Aorta (tissue), 5 donors: Measurements from ENCODE around the gene NOXA1. TPM values are rescaled to one million over a fixed set of nuclear protein-coding genes. Genes with fewer than 3 reads are reported as not detected.
"Not testable (repeated sequence)": the region's sequence is repeated elsewhere in the genome, so short reads cannot be mapped to it uniquely, and the experiment has no call there.

Experiments used
- ATAC-seq: fragments of 200-7000 bp; cut with Tn5 transposase; one replicate; pipeline ENCODE4 v1.9.1; 2022; ENCODE audit warnings: moderate library complexity; ENCODE audit not compliant: low FRiP score
- DNase-seq, 2 donors: peaks; one replicate each; pipeline ENCODE4 v3.0.0-alpha.2; 2020
- H3K27ac ChIP-seq, 2 donors: one replicate each; pipeline ENCODE4 v1.5.1; 2013; ENCODE audit warnings: low read length in 2 of 2, mild to moderate bottlenecking in 2 of 2, moderate library complexity in 2 of 2, control low read depth in 1 of 2, inconsistent platforms in 1 of 2, low read depth in 1 of 2
- H3K27me3 ChIP-seq, 2 donors: one replicate each; pipeline ENCODE4 v1.6.1; 2013; ENCODE audit warnings: control low read depth in 1 of 2, low read length in 1 of 2, mild to moderate bottlenecking in 1 of 2, moderate library complexity in 1 of 2; ENCODE audit not compliant: insufficient read depth in 2 of 2, control insufficient read depth in 1 of 2
- H3K36me3 ChIP-seq, 2 donors: one replicate each; pipeline ENCODE4 v1.6.1; 2013; ENCODE audit warnings: control low read depth in 1 of 2, low read length in 1 of 2, mild to moderate bottlenecking in 1 of 2; ENCODE audit not compliant: insufficient read depth in 2 of 2, control insufficient read depth in 1 of 2
- H3K4me1 ChIP-seq, 2 donors: one replicate each; pipeline ENCODE4 v1.6.1; 2013; ENCODE audit warnings: low read length in 2 of 2, control low read depth in 1 of 2, mild to moderate bottlenecking in 1 of 2, moderate library complexity in 1 of 2; ENCODE audit not compliant: insufficient read depth in 2 of 2, control insufficient read depth in 1 of 2
- H3K4me3 ChIP-seq, 2 donors: one replicate each; pipeline ENCODE4 v1.5.1; 2013; ENCODE audit warnings: low read length in 2 of 2, control low read depth in 1 of 2, mild to moderate bottlenecking in 1 of 2
- H3K9me3 ChIP-seq: one replicate; pipeline ENCODE4 v1.6.1; 2013; ENCODE audit warnings: mild to moderate bottlenecking, low read length; ENCODE audit not compliant: control insufficient read depth
- WGBS, 2 donors: extraction: QIAGEN DNeasy Blood & Tissue Kit; methylation state at CpG; one replicate each; pipeline ENCODE4 v1.1.7; 2013; 5-methylcytosine and 5-hydroxymethylcytosine counted together
- intact Hi-C, 2 donors: fragments of 100-400 bp; cut with DNase I; formaldehyde crosslinking; loops; one replicate each; pipeline versions ENCODE4 v1.14.2 to v1.15.0; 2022
- long read RNA-seq, 2 donors: library from polyadenylated mRNA; unstranded; transcript quantifications; one replicate each; pipeline ENCODE4 v2.0.0, GENCODE V29; 2020 to 2021
- polyA plus RNA-seq, 2 donors: library from polyadenylated mRNA; stranded (reverse); fragments of 200-250 nt; gene quantifications; one replicate each; pipeline ENCODE4 v1.2.3, GENCODE V29; 2013
- total RNA-seq, 2 donors: library from RNA; stranded (reverse); fragmentation: NEBNext Ultra II Directional; extraction: Animal tissue kit (Norgen Biotek cat#: 25700); gene quantifications; one replicate each; pipeline ENCODE4 v1.2.1, GENCODE V29; 2021
- donor health status: healthy with polysubstance abuse.
- donor health status: Bipolar disorder and iron deficiency.
- donor health status: DM: no; HTN: no; CAD: no.
- donor health status: DM: no; HTN: no; CAD: no.
- donor health status: DM: yes; HTN: yes; CAD: no.

The NOXA1 gene, protein sequence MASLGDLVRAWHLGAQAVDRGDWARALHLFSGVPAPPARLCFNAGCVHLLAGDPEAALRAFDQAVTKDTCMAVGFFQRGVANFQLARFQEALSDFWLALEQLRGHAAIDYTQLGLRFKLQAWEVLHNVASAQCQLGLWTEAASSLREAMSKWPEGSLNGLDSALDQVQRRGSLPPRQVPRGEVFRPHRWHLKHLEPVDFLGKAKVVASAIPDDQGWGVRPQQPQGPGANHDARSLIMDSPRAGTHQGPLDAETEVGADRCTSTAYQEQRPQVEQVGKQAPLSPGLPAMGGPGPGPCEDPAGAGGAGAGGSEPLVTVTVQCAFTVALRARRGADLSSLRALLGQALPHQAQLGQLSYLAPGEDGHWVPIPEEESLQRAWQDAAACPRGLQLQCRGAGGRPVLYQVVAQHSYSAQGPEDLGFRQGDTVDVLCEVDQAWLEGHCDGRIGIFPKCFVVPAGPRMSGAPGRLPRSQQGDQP
- total RNA-seq (1 to 10 TPM; 4.1 to 8.5 TPM), polyA plus RNA-seq (10 to 100 TPM in 1 of 2 donors, 1 to 10 TPM in 1; 2.9 to 12.6 TPM)
- long read RNA-seq, donor 1, partial matches to known transcripts: 2 of 14 reads
- long read RNA-seq, donor 1, other reads (novel, unspliced or antisense): 12 of 14 reads
- long read RNA-seq, donor 2, partial matches to known transcripts: 4 of 14 reads
- long read RNA-seq, donor 2, other reads (novel, unspliced or antisense): 10 of 14 reads

DNA sequence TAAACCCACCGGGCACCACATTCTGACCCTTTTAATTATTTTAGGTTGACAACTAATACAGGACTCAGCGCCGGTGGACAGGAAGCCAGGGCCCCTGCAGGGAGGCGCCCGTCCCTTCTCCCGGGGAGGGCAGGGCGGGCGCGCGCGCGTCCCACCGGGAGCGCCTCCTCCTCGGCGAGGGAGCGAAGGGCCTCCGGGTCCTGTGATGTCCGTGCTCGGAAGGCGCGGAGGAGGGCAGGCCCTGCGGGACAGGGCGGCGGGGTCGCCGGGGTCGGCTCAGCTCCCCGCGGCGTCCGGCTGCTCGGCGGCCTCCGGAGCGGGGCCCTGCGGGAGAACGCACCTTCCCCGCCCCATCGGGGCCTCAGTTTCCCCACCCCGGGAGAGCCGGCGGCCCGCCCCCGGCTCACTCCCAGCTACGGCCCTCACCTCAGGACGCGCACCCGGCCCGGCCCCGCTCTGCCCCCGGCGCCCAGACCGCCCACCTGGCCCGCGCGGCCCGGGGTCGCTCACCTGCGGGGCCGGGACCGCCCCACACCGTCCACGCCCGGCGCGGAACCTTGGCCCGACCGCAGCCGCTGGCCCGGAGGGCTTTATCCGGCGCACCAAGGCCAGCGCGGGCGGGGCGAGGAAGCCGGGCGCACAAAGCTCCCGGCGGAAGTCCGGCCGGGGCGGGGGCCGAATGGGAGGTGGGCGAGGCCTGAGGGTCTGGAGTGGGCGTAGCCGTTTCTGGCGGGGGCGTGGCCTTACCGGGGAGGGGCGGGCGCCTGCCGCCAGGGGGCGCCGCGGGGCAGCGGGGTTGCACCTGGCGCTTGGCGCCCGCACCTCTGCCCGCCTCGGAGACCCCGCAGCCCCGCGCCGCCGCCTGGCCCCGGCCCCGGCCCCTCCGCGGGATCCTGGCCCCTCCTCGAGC lies at the start of gene NOXA1, which contains the start of gene EXD3:
Gene NOXA1, plus strand, starts transcription at position 790 of the 910 bp plus-strand sequence. CDS start 137 bp downstream, outside the sequence.
Gene EXD3, minus strand, starts transcription at position 559 of the 910 bp plus-strand sequence. CDS start 27,805 bp downstream, outside the sequence.
- ATAC-seq (peak; percentile 97), DNase-seq (peak; percentile 96 to 98)
- no peaks in the 10 kb centered on the region for H3K4me1 ChIP-seq
- H3K9me3 ChIP-seq: no peaks in the 10 kb centered on the region
- intact Hi-C loops: loop anchor here in 1 of 2 donors (10.0 kb wide), 1 partner anchor 102 kb away; no protein-coding TSS in a partner anchor
- H3K27me3 ChIP-seq: no peaks in the 10 kb centered on the region
- H3K36me3 ChIP-seq: no peaks in the 10 kb centered on the region
- peak within 1 kb of the TSS in 1 of 2 donors; percentile 28 for H3K27ac ChIP-seq
- peak within 1 kb of the TSS; percentile 97 for H3K4me3 ChIP-seq
- WGBS, 2 donors: 0 to 1% methylated on average over 22 to 113 of the region's 113 CpGs

DNA sequence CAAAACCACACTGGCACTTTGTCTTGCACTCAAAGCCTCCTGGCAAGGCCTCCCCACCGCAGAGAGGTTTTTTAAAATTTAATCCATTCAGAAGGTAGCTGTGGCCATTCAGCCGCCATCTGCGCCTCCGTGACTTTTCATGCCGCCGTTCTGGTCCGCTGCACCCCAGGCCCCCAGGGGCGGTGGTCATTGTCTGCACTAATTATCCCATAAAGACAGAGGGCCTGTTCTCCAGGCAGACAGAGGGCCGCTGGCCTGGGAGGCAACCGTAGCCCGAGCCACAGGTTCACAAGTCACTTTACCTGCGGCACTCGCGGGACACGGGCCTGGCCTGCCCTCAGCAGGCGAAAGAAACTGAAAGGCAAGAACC lies 49.6 kb upstream of the NOXA1 start:
- no peaks in the 10 kb centered on the region for H3K27me3 ChIP-seq
- no peak for ATAC-seq
- no peaks in the 10 kb centered on the region for H3K9me3 ChIP-seq
- peak; percentile 30 to 51 for DNase-seq
- no peaks in the 10 kb centered on the region for H3K4me1 ChIP-seq
- intact Hi-C loops: no loop called here
- no peak overlapping the region for H3K27ac ChIP-seq
- WGBS, 2 donors: 93 to 95% methylated on average over 16 of the region's 16 CpGs
- no peak overlapping the region for H3K4me3 ChIP-seq
- no peaks in the 10 kb centered on the region for H3K36me3 ChIP-seq

DNA sequence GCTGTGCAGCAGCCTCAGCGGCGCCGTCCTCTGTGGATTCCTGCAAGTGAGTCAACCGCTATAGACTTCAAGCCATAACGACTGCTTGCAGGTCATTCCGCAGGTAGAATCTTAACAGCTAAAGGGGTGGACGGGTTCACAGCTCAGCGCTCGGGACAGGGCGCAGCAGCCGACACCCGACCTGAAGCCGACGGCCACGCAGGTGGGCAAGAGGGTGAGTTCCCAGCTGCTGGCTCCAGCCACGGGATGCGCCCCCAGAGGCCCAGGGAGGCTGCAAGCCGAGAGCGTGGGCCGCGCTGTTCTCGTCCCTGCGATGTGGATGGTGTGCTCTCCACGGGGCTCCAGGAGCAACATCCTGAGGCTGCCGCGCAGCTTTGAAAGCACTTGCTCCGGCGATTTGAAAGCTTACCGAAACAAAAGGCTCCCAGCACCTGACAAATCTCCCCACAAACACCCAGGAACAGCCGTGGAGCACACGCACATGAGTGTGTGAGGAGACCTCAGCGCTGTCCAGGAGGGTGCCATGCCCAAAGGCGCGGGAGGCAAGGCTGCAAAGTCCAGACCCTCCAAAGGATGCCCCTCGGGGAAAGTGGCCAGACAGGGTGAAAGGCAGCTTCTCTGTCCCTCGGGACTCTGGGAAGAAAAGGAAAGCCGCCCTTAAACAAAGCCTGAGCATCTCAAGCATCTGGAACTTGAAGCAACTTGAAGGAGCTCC lies 48.9 kb upstream of the NOXA1 start:
- 95% methylated on average over 37 of the region's 37 CpGs for WGBS, 2 donors
- Histone ChIP-seq H3K27me3 (no peaks in the 10 kb centered on the region), H3K4me3 (no peak overlapping the region), H3K4me1 (no peaks in the 10 kb centered on the region), H3K27ac (no peak overlapping the region), H3K36me3 (no peaks in the 10 kb centered on the region), H3K9me3 (no peaks in the 10 kb centered on the region)
- DNase-seq (peak; percentile 25 to 67), ATAC-seq (no peak)
- intact Hi-C loops: no loop called here

DNA sequence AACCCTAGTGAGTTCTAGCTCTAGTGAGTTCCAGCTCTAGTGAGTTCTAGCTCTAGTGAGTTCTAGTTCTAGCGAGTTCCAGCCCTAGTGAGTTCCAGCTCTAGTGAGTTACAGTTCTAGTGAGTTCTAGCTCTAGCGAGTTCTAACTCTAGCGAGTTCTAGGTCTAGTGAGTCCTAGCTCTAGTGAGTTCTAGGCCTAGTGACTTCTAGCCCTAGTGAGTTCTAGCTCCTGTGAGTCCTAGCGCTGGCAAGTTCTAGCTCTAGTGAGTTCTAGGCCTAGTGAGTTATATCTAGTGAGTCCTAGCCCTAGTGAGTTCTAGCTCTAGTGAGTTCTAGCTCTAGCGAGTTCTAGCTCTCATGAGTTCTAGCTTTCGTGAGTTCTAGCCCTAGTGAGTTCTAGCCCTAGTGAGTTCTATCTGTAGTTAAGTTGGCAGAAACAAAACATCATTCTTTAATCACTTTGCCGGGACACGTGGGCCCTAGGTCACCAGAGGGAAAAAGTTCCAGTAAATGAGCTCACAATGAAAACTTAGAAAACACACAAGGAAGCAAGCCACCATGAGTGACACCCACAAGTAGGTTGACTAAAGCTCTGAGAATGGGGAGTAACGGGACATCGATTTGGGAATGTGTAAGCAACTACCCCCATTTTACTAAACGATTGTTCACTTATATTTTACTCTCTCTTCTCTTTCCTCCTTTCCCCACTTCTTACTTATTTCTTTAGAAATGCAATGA lies 47.7 kb upstream of the NOXA1 start:
- Histone ChIP-seq H3K9me3 (no peaks in the 10 kb centered on the region), H3K4me1 (no peaks in the 10 kb centered on the region), H3K4me3 (no peak overlapping the region), H3K27me3 (no peaks in the 10 kb centered on the region), H3K27ac (no peak overlapping the region), H3K36me3 (no peaks in the 10 kb centered on the region)
- ATAC-seq: no peak
- intact Hi-C loops: no loop called here
- WGBS, 2 donors: 98% methylated on average over 11 of the region's 11 CpGs
- DNase-seq: no peak

DNA sequence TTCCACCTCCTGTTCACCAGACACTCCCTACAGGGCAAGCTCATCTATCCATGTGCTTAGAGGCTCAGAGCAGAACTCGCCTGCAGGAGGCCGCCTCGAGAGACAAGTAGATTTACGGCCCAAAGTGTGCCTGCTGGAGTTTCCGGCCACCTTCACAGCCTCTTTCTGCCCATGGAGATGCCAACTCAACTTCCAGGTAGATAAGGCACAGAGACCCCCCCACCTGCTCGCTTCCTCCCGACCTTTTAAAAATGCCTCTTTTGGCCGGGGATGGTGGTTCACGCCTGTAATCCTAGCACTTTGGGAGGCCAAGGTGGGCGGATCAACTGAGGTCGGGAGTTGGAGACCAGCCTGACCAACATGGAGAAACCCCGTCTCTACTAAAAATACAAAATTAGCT lies 46.8 kb upstream of the NOXA1 start:
- H3K4me1 ChIP-seq: no peaks in the 10 kb centered on the region
- H3K9me3 ChIP-seq: no peaks in the 10 kb centered on the region
- ATAC-seq: no peak
- WGBS, 2 donors: 94 to 97% methylated on average over 12 of the region's 12 CpGs
- peak; percentile 24 to 28 for DNase-seq
- no peak overlapping the region for H3K4me3 ChIP-seq
- no peaks in the 10 kb centered on the region for H3K36me3 ChIP-seq
- intact Hi-C loops: no loop called here
- H3K27ac ChIP-seq: no peak overlapping the region
- H3K27me3 ChIP-seq: no peaks in the 10 kb centered on the region

DNA sequence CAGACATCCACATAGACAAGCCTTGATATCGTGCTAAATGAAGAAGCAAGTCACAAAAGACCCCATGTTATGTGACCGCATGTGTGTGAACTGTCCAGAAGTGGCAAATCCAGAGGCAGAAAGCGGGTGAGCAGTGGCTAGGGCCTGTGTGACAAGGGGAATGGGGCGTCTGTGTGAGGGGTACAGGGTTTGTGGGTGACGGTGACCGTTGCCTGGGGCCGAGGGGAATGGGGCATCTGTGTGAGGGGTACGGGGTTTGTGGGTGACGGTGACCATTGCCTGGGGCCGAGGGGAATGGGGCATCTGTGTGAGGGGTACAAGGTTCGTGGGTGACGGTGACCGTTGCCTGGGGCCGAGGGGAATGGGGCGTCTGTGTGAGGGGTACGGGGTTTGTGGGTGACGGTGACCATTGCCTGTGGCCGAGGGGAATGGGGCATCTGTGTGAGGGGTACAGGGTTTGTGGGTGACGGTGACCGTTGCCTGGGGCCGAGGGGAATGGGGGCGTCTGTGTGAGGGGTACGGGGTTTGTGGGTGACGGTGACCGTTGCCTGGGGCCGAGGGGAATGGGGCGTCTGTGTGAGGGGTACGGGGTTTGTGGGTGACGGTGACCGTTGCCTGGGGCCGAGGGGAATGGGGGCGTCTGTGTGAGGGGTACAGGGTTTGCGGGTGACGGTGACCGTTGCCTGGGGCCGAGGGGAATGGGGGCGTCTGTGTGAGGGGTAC lies 44.3 kb upstream of the NOXA1 start:
- H3K9me3 ChIP-seq, H3K4me1 ChIP-seq, H3K27me3 ChIP-seq, intact Hi-C loops, H3K27ac ChIP-seq, ATAC-seq, H3K36me3 ChIP-seq, H3K4me3 ChIP-seq: not testable (repeated sequence)
- DNase-seq: peak; percentile 30 to 67
- WGBS, 2 donors: 90 to 91% methylated on average over 34 to 37 of the region's 37 CpGs

DNA sequence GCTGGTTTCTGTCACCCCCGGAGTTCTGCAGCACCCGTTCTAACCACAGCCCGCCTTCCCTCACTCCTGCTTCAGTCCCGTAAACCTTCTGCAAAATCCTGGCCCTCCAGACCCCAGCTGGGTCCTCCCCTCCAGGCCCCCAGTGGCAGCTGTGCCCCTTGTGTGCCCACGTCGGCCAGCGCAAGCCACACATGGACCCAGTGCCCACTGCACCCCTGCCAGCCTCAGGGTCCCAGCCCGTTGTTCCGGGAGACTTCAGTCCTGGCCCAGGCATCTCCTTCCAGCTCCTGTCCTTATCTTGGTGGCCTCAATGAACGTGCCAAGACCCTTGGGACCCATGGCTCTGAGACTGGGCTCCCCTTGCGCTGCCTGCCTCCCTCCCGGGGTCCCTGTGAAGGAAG lies 43.4 kb upstream of the NOXA1 start:
- 86% methylated on average over 12 of the region's 12 CpGs for WGBS, 2 donors
- DNase-seq (peak; percentile 37 to 53), ATAC-seq (no peak)
- H3K4me3 ChIP-seq: no peak overlapping the region
- no peaks in the 10 kb centered on the region for H3K27me3 ChIP-seq
- H3K9me3 ChIP-seq: no peaks in the 10 kb centered on the region
- H3K4me1 ChIP-seq: no peaks in the 10 kb centered on the region
- H3K27ac ChIP-seq: no peak overlapping the region
- intact Hi-C loops: no loop called here
- H3K36me3 ChIP-seq: no peaks in the 10 kb centered on the region
